ENCODE data around the gene TREH.

The TREH gene

GRCh38 chr11:118645066-118645715, 34.3 kb downstream of the TREH start:
- DNase-seq = no peak

DNA sequence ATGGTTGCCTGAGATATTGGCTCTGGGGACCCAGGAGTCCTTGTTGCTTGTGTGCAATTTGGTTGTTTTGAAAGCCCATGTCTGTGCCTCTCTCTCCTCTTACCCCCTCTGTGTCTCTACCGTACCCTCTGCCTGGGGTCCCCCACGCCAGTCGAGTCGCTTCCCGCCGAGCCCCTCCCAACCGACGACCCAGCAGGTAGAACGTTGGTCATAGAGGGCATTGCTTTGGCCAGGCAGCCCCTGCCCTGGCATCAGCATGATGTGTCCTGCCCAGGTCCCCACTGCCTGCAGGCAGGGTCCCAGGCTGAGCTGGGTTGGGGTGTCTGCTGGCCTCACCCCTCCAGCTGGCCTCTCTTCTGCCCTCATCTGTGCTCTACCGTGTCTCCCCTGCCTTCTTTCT, 35.0 kb downstream of the TREH start:
- no peak for DNase-seq

DNA sequence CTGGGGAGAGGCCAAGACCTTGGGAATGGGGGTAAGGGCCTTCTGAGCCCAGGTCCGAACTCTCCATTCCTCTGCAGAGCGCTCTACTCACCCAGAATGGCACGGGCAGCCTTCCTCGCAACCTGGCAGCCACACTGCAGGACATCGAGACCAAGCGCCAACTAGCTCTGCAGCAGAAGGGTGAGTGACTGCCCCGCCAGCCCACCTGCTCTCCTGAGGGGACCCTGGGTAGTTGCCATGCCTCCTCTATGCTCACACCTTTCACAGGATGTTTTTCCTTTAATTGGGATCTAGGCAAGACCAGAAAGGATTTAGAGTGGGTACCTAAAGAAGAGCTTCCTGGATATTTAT, 35.5 kb downstream of the TREH start:
- DNase-seq = no peak

GRCh38 chr11:118643142-118643994, 36.1 kb downstream of the TREH start:
- no peak for DNase-seq

GRCh38 chr11:118641397-118642019, 37.9 kb downstream of the TREH start:
- no peak for DNase-seq

GRCh38 chr11:118640332-118641154, 38.9 kb downstream of the TREH start:
- DNase-seq = no peak

- no peak for DNase-seq
Observed at GRCh38 chr11:118639899-118640298, 39.6 kb downstream of the TREH start.

GRCh38 chr11:118638726-118639125, 40.7 kb downstream of the TREH start:
- no peak for DNase-seq

DNA sequence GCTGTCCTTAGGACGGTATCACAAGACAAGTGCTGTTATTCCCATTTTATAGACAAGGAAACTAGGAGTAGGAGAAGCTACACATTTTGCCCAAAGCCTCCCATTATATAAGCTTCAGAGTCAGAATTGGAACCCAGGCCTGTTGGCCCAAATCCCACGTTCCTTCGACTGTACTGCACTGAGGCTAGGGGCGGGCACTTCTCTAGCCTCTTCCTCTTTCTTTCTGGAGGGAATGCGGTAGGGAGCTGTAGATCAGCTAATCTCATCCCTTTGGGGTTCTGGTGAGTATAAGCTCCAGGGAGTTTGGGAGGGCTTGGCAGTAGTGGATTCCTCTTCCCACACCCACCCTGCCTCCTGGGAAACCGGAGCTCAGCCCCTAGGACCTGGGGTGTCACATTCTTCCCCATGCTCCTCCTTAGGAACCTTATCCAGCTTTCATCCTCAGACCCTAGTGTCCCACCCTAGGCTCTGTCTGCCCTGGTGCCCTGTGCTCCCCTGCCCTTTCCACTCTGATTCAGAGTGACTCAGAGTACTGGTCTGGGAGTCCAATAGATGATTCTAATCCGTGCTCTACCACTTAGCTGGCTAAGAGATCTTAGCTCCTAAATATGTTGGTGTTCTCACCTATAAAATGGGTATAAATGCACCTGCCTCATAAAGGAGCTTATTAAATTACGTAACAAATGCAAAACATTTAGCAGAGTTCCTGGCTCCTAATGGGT, 42.7 kb downstream of the TREH start:
- no peak for DNase-seq

DNA sequence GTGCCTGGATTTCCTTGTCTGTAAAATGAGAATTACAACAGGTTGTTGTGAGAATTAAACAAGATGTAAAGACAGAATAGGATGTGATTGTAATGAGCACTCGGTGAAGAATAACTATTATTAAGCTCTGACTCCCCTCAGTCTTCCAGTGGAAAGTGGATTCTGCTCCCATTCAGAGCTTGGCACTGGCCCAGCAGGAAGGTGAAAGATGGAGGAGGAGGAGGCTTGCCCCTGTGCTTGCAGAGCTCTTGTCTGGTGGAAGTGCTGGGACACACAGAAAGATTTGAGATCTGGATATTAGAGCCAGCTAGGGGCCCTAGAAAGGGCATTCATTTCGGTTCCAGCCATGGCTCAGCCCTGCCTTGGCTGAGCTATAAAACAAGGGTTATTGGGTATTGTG, 43.8 kb downstream of the TREH start:
- DNase-seq = no peak

DNA sequence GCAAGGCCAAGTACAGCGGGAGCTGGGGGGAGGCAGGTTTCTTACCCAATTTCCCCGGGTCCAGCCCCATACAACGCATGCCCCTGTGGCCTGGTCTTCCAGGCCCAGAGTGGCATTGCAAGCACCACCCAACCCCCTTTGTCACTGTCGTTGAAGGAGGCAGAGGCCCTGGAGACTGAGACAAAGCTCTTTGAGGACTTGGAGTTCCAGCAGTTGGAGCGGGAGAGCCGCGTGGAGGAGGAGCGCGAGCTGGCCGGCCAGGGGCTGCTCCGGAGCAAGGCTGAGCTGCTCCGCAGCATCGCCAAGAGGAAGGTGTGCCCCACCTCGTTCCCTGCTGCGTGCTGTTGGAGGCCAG, 44.2 kb downstream of the TREH start:
- DNase-seq = no peak

GRCh38 chr11:118634431-118635236, 44.8 kb downstream of the TREH start:
- no peak for DNase-seq

DNA sequence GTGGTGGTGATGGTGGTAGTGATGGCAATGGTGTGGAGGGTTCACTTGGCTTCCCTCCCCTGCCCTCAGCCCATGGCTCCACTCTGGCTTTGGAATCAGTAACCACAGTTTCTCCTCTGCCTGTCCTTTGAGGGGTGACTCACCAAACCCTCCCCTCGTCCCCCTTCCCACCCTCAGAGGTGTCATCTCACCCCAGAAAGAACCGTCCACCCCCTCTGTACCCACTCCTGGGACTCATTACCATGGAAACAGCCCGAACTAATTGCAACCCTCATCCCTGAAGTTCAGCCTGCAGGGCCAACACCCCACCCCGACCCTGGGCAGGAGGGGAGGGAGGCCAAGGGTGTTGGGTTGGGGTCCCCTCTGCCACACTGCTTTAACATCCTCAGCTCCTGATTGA, 45.5 kb downstream of the TREH start:
- DNase-seq = no peak

DNA sequence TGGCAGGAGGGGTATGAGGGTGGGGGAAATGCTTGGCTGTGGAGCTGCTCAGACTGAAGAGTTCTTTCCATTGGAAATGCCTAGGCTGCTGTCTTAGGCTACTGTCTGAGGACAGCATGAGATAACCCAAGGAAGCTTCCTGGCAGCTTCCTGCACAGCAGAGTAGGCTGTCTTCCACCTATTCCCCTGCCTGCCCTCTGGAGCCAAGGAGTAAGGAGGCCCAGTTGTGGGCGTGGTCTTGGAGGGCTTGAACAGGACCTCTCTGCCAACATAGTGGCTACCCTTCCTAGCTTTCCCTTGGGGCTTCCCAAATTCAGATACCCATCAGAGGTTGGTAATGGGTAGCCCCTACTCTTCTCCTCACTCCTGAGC, 46.1 kb downstream of the TREH start:
- no peak for DNase-seq

GRCh38 chr11:118632577-118633318, 46.7 kb downstream of the TREH start:
- DNase-seq = no peak

DNA sequence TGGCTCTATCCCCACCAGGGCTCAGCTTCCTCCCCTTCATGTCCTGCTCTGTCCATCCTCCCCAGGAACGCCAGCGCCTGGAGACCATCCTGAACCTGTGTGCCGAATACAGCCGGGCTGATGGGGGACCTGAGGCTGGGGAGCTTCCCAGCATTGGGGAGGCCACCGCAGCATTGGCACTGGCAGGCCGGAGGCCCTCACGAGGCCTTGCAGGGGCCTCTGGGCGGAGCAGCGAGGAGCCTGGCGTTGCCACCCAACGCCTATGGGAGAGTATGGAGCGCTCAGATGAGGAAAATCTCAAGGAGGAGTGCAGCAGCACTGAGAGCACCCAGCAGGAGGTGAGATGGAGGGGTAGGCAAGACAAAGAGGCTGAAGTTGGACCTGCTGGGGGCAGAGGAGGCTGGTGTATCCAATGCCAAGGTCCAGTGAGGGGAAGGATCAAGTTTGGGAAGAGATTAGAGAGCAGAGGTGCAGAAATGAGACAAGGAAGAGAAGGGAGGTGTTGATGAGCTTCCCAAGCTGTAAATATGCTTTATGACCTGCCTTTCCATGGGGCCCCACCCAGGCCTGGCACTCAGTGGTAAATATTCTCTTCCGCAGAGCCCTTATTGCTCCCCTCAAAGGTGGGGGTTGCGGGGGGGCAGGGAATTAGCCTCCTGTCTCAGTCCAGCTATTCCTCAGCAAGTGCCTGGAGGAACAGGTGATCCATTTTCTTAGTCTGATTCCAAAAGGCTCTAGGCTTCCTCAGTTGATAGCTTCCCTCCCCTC, 48.1 kb downstream of the TREH start:
- no peak for DNase-seq

GRCh38 chr11:118629761-118630661, 49.4 kb downstream of the TREH start:
- no peak for DNase-seq

- DNase-seq = no peak
Observed at GRCh38 chr11:118628861-118629549, 50.4 kb downstream of the TREH start.

GRCh38 chr11:118628432-118628831, 51.0 kb downstream of the TREH start:
- DNase-seq = no peak
